WTC11 (cell line): ENCODE data around the gene EMC10. TPM values are rescaled to one million over a fixed set of nuclear protein-coding genes. Genes with fewer than 3 reads are reported as not detected.

Experiments
- ATAC-seq: fragments of 200-7000 bp; cut with Tn5 transposase; 2 replicates; pipeline ENCODE4 v1.10.0; 2021; ENCODE audit warnings: mild to moderate bottlenecking, moderate library complexity
- CTCF ChIA-PET: fragments of 300-600 bp; sonication (Branson Sonifier 250); formaldehyde crosslinking; loops from one replicate; lab custom pipeline; 2021; ENCODE audit warnings: antibody characterized with exemption; lab: Charles Lee
- POLR2A ChIA-PET: fragments of 350-600 bp; sonication (Branson Sonifier 250); formaldehyde crosslinking; loops from one replicate; lab custom pipeline; 2021; ENCODE audit warnings: antibody characterized with exemption; lab: Charles Lee
- DNase-seq: peaks from one replicate; pipeline ENCODE4 v3.0.0; 2021; ENCODE audit warnings: low spot score
- H3K27ac Mint-ChIP-seq: 2 replicates; pipeline ENCODE4 v1.8.0; 2021; ENCODE audit warnings: mixed read lengths
- H3K27me3 Mint-ChIP-seq: 2 replicates; pipeline ENCODE4 v1.8.0; 2021; ENCODE audit warnings: low read depth, mild to moderate bottlenecking, moderate library complexity, mixed read lengths
- H3K36me3 Mint-ChIP-seq: 2 replicates; pipeline ENCODE4 v1.8.0; 2021; ENCODE audit warnings: mixed read lengths
- H3K4me1 Mint-ChIP-seq: 2 replicates; pipeline ENCODE4 v1.8.0; 2022; ENCODE audit warnings: mixed read lengths
- H3K4me3 Mint-ChIP-seq: 2 replicates; pipeline ENCODE4 v1.8.0; 2021; ENCODE audit warnings: mild to moderate bottlenecking, moderate library complexity, mixed read lengths
- H3K9me3 Mint-ChIP-seq: 2 replicates; pipeline ENCODE4 v1.8.0; 2021; ENCODE audit warnings: mixed read lengths
- ATF1 ChIP-seq: sonication (generic); formaldehyde crosslinking; IDR thresholded peaks from 2 replicates; pipeline ENCODE4 v1.8.1; 2023; ENCODE audit warnings: mild to moderate bottlenecking, moderate library complexity, missing genetic modification reagents
- CREM ChIP-seq: sonication (generic); formaldehyde crosslinking; IDR thresholded peaks from 2 replicates; pipeline ENCODE4 v1.8.1; 2022; ENCODE audit warnings: mild to moderate bottlenecking, missing genetic modification reagents, moderate library complexity
- EMX1 ChIP-seq: fragments of 250-450 bp; sonication (Bioruptor Pico); IDR thresholded peaks from 2 replicates; pipeline ENCODE4 v1.8.0; 2021; ENCODE audit warnings: mild to moderate bottlenecking
- MYBL2 ChIP-seq: sonication (generic); formaldehyde crosslinking; IDR thresholded peaks from 2 replicates; pipeline ENCODE4 v1.8.1; 2023; ENCODE audit warnings: mild to moderate bottlenecking, moderate library complexity, missing genetic modification reagents
- NR2C2 ChIP-seq: sonication (generic); formaldehyde crosslinking; IDR thresholded peaks from 2 replicates; pipeline ENCODE4 v1.8.0; 2022; ENCODE audit warnings: mild to moderate bottlenecking, missing genetic modification reagents
- SMAD4 ChIP-seq: sonication (generic); formaldehyde crosslinking; IDR thresholded peaks from 2 replicates; pipeline ENCODE4 v1.8.0; 2022; ENCODE audit warnings: mild to moderate bottlenecking, missing genetic modification reagents
- TEAD4 ChIP-seq: sonication (generic); formaldehyde crosslinking; IDR thresholded peaks from 2 replicates; pipeline ENCODE4 v1.8.0; 2022; ENCODE audit warnings: mild to moderate bottlenecking, missing genetic modification reagents
- TP53 ChIP-seq: sonication (generic); formaldehyde crosslinking; IDR thresholded peaks from 2 replicates; pipeline ENCODE4 v1.8.1; 2023; ENCODE audit warnings: mild to moderate bottlenecking, missing genetic modification reagents
- ZBTB21 ChIP-seq: sonication (generic); formaldehyde crosslinking; IDR thresholded peaks from 2 replicates; pipeline ENCODE4 v1.8.1; 2023; ENCODE audit warnings: mild to moderate bottlenecking, missing genetic modification reagents, borderline replicate concordance
- ZNF317 ChIP-seq: sonication (generic); formaldehyde crosslinking; IDR thresholded peaks from 2 replicates; pipeline ENCODE4 v1.8.1; 2023; ENCODE audit warnings: low read depth, mild to moderate bottlenecking, moderate library complexity, missing genetic modification reagents, borderline replicate concordance
- total RNA-seq: library from RNA; stranded (reverse); gene quantifications from 3 replicates; pipeline ENCODE4 v1.2.3, GENCODE V29; 2021
- TF ChIP-seq, protein P1 (sequence below): sonication (generic); formaldehyde crosslinking; IDR thresholded peaks from 2 replicates; pipeline ENCODE4 v1.8.0; 2022; ENCODE audit warnings: mild to moderate bottlenecking, missing genetic modification reagents
- TF ChIP-seq, protein P2 (sequence below): fragments of 250-450 bp; sonication (Bioruptor Pico); IDR thresholded peaks from 2 replicates; pipeline ENCODE4 v2.1.2; 2022; ENCODE audit warnings: mild to moderate bottlenecking, moderate library complexity
- TF ChIP-seq, protein P3 (sequence below): sonication (generic); formaldehyde crosslinking; IDR thresholded peaks from 2 replicates; pipeline ENCODE4 v1.8.1; 2022; ENCODE audit warnings: missing genetic modification reagents, borderline replicate concordance
- TF ChIP-seq, protein P4 (sequence below): sonication (generic); formaldehyde crosslinking; IDR thresholded peaks from 2 replicates; pipeline ENCODE4 v1.8.1; 2022; ENCODE audit warnings: mild to moderate bottlenecking, moderate library complexity, missing genetic modification reagents
- TF ChIP-seq, protein P5 (sequence below): fragments of 250-450 bp; sonication (Bioruptor Pico); IDR thresholded peaks from 2 replicates; pipeline ENCODE4 v1.9.0; 2021; ENCODE audit warnings: mild to moderate bottlenecking
- TF ChIP-seq, protein P6 (sequence below): sonication (generic); formaldehyde crosslinking; conservative IDR thresholded peaks from 2 replicates; pipeline ENCODE4 v1.8.1; 2023; ENCODE audit warnings: mild to moderate bottlenecking, low read depth, missing genetic modification reagents, moderate library complexity
- TF ChIP-seq, protein P7 (sequence below): sonication (generic); formaldehyde crosslinking; IDR thresholded peaks from 2 replicates; pipeline ENCODE4 v1.8.0; 2022; ENCODE audit warnings: mild to moderate bottlenecking, missing genetic modification reagents
- TF ChIP-seq, protein P8 (sequence below): sonication (generic); formaldehyde crosslinking; IDR thresholded peaks from 2 replicates; pipeline ENCODE4 v1.8.0; 2022; ENCODE audit warnings: mild to moderate bottlenecking, missing genetic modification reagents

EMC10 gene
- total RNA-seq, 1 experiment from 2014 or later: 114 TPM

DNA sequence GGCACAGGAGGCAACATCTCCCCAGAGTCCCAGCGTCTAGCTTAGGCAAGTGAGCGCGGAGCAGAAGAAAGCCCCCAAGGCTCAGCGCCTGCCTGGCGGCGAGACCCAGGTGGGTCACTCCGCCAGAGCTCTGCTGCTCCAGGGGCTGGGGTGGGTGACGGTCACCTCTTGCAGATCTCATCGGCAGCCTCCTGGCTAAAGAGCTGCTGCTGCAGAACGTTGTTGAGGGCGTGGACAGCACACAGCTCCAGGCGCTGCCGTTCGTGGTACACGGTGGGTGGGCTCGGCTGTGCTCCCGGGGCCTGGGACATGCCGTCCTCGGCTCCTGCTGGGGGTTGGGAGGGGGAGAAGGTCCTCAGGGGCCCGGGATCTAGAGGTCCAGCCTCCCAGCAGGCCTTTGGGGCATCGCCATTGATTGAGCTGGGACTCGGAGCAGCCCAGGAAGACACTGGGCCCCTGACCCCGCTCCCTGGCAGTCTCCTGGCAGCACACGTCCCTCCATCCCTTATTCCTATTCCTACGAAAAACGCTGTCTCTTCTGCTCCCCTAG lies 33.9 kb downstream of the EMC10 start:
- Mint-ChIP-seq H3K27me3 (peaks cover 37% of the 10 kb centered on the region), H3K36me3 (no peaks in the 10 kb centered on the region), H3K9me3 (no peaks in the 10 kb centered on the region), H3K27ac (no peak overlapping the region), H3K4me3 (peak overlapping the region; percentile 82), H3K4me1 (peaks cover 14% of the 10 kb centered on the region)
- ChIA-PET POLR2A (interaction anchor here (0.8 kb wide), 1 partner anchor 211 kb away, joined by 3 read pairs; no protein-coding TSS in a partner anchor), CTCF (interaction anchor here (0.8 to 3.4 kb wide), 8 partner anchors 8 to 219 kb away, joined by 3 to 23 read pairs (median 5); partner anchors contain the start of gene CLEC11A)
- TF ChIP-seq NR2C2 (no peak), EMX1 (no peak), MYBL2 (CRISPR knock-in tag) (no peak)
- TF ChIP-seq, protein P1, sequence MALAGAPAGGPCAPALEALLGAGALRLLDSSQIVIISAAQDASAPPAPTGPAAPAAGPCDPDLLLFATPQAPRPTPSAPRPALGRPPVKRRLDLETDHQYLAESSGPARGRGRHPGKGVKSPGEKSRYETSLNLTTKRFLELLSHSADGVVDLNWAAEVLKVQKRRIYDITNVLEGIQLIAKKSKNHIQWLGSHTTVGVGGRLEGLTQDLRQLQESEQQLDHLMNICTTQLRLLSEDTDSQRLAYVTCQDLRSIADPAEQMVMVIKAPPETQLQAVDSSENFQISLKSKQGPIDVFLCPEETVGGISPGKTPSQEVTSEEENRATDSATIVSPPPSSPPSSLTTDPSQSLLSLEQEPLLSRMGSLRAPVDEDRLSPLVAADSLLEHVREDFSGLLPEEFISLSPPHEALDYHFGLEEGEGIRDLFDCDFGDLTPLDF: no peak
- no peak for ATAC-seq
- no peak for DNase-seq

DNA sequence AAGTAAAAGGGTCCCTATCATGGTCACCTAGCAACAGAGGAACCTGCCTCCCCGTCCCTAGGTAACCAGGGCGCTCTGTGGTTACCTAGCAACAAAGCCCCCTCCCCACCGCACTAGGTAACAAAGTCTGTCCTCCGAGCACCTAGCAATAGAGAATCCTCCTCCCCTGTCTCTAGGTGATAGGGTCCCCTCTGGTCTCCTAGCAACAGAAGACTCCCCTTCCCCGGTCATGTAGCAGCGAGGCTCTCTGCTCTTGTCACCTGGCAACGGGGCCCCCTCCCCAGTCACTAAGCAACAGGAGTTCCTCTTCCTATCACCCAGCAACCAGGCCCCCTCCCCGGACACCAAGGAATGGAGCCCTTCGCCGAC lies 34.4 kb downstream of the EMC10 start:
- no peak overlapping the region for H3K27ac Mint-ChIP-seq
- H3K36me3 Mint-ChIP-seq: no peaks in the 10 kb centered on the region
- TF ChIP-seq, protein P2, sequence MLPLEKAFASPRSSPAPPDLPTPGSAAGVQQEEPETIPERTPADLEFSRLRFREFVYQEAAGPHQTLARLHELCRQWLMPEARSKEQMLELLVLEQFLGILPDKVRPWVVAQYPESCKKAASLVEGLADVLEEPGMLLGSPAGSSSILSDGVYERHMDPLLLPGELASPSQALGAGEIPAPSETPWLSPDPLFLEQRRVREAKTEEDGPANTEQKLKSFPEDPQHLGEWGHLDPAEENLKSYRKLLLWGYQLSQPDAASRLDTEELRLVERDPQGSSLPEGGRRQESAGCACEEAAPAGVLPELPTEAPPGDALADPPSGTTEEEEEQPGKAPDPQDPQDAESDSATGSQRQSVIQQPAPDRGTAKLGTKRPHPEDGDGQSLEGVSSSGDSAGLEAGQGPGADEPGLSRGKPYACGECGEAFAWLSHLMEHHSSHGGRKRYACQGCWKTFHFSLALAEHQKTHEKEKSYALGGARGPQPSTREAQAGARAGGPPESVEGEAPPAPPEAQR (CRISPR knock-in tag): no peak
- TF ChIP-seq TEAD4 (CRISPR knock-in tag): no peak
- no peak for TF ChIP-seq TP53 (CRISPR knock-in tag)
- POLR2A ChIA-PET: interaction anchor here (0.7 to 1.0 kb wide), 4 partner anchors 14 to 211 kb away, joined by 3 to 4 read pairs (median 3); no protein-coding TSS in a partner anchor
- DNase-seq: no peak
- CTCF ChIA-PET: interaction anchor here (0.8 to 3.4 kb wide), 19 partner anchors 8 to 363 kb away, joined by 3 to 23 read pairs (median 5); partner anchors contain the start of genes C19orf81, CLEC11A and KCNC3
- ATAC-seq: peak; percentile 52
- H3K4me3 Mint-ChIP-seq: peak overlapping the region; percentile 82
- H3K4me1 Mint-ChIP-seq: peaks cover 14% of the 10 kb centered on the region
- H3K9me3 Mint-ChIP-seq: no peaks in the 10 kb centered on the region
- peaks cover 39% of the 10 kb centered on the region for H3K27me3 Mint-ChIP-seq

DNA sequence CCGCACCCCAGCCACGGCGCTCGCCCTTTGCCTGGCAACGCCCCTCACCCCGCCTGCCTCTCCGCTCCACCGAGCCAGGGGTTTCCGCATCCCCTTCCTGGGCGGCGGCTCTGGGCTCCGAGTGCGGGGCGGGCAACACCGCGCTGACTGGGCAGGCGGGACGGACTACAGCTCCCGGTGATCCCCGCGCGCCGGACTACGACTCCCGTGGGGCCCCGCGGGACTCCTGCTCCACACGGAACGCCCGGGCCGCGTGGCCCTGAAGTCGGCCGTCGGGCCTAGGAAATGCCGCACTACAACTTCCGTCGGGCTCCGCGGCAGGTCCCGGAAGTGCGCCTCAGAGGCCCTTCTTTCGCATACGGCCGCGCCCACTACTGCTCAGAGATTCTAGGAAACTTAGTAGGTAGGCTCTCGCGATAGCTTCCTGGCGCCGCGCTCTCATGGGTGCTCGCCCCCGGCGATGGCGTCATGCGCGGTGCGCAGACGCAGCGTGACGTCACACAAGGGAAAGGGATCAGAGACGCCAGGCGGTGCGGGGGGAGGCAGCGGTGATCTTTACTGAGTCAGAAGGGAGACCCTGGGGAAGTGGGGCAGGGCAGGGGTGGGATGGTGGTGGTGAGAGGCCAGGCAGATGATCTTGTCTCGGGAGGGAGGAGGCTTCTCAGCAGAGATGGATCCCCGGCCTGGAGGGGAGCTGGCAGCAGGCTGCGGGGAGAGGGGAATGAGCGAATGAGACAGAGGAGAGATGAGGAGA lies 34.9 kb downstream of the EMC10 start, which contains the start of gene JOSD2:
Gene JOSD2 (minus strand): TSS at position 123 of the 754 bp plus-strand sequence. CDS start 760 bp downstream, outside the sequence.
- Mint-ChIP-seq H3K4me1 (peaks cover 14% of the 10 kb centered on the region), H3K36me3 (no peaks in the 10 kb centered on the region), H3K27ac (peak within 1 kb of the TSS; percentile 95), H3K27me3 (peaks cover 45% of the 10 kb centered on the region), H3K4me3 (peak within 1 kb of the TSS; percentile 82), H3K9me3 (no peaks in the 10 kb centered on the region)
- ChIA-PET POLR2A (interaction anchor here (0.7 to 1.0 kb wide), 4 partner anchors 15 to 210 kb away, joined by 3 to 4 read pairs (median 3); no protein-coding TSS in a partner anchor), CTCF (interaction anchor here (0.8 to 3.4 kb wide), 18 partner anchors 10 to 364 kb away, joined by 3 to 23 read pairs (median 4); partner anchors contain the start of genes C19orf81, CLEC11A and KCNC3)
- DNase-seq (peak; percentile 96), ATAC-seq (peak; percentile 89)
- TF ChIP-seq SMAD4 (CRISPR knock-in tag) (no peak), ZNF317 (no peak), CREM (CRISPR knock-in tag) (peak; percentile 98), ATF1 (CRISPR knock-in tag) (no peak; the same call in 1 of the 2 replicates), ZBTB21 (CRISPR knock-in tag) (peak; percentile 100)
- TF ChIP-seq, protein P3, sequence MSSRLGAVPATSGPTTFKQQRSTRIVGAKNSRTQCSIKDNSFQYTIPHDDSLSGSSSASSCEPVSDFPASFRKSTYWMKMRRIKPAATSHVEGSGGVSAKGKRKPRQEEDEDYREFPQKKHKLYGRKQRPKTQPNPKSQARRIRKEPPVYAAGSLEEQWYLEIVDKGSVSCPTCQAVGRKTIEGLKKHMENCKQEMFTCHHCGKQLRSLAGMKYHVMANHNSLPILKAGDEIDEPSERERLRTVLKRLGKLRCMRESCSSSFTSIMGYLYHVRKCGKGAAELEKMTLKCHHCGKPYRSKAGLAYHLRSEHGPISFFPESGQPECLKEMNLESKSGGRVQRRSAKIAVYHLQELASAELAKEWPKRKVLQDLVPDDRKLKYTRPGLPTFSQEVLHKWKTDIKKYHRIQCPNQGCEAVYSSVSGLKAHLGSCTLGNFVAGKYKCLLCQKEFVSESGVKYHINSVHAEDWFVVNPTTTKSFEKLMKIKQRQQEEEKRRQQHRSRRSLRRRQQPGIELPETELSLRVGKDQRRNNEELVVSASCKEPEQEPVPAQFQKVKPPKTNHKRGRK (CRISPR knock-in tag): no peak
- TF ChIP-seq, protein P4, sequence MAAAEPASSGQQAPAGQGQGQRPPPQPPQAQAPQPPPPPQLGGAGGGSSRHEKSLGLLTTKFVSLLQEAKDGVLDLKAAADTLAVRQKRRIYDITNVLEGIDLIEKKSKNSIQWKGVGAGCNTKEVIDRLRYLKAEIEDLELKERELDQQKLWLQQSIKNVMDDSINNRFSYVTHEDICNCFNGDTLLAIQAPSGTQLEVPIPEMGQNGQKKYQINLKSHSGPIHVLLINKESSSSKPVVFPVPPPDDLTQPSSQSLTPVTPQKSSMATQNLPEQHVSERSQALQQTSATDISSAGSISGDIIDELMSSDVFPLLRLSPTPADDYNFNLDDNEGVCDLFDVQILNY: peak; percentile 41; the same call in 1 of the 2 replicates
- TF ChIP-seq, protein P5, sequence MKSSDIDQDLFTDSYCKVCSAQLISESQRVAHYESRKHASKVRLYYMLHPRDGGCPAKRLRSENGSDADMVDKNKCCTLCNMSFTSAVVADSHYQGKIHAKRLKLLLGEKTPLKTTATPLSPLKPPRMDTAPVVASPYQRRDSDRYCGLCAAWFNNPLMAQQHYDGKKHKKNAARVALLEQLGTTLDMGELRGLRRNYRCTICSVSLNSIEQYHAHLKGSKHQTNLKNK: peak; percentile 67; the same call in 1 of the 2 replicates
- TF ChIP-seq, protein P6, sequence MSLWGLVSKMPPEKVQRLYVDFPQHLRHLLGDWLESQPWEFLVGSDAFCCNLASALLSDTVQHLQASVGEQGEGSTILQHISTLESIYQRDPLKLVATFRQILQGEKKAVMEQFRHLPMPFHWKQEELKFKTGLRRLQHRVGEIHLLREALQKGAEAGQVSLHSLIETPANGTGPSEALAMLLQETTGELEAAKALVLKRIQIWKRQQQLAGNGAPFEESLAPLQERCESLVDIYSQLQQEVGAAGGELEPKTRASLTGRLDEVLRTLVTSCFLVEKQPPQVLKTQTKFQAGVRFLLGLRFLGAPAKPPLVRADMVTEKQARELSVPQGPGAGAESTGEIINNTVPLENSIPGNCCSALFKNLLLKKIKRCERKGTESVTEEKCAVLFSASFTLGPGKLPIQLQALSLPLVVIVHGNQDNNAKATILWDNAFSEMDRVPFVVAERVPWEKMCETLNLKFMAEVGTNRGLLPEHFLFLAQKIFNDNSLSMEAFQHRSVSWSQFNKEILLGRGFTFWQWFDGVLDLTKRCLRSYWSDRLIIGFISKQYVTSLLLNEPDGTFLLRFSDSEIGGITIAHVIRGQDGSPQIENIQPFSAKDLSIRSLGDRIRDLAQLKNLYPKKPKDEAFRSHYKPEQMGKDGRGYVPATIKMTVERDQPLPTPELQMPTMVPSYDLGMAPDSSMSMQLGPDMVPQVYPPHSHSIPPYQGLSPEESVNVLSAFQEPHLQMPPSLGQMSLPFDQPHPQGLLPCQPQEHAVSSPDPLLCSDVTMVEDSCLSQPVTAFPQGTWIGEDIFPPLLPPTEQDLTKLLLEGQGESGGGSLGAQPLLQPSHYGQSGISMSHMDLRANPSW: no peak
- TF ChIP-seq, protein P7, sequence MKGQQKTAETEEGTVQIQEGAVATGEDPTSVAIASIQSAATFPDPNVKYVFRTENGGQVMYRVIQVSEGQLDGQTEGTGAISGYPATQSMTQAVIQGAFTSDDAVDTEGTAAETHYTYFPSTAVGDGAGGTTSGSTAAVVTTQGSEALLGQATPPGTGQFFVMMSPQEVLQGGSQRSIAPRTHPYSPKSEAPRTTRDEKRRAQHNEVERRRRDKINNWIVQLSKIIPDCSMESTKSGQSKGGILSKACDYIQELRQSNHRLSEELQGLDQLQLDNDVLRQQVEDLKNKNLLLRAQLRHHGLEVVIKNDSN (CRISPR knock-in tag): peak; percentile 74; the same call in 1 of the 2 replicates
- TF ChIP-seq, protein P8, sequence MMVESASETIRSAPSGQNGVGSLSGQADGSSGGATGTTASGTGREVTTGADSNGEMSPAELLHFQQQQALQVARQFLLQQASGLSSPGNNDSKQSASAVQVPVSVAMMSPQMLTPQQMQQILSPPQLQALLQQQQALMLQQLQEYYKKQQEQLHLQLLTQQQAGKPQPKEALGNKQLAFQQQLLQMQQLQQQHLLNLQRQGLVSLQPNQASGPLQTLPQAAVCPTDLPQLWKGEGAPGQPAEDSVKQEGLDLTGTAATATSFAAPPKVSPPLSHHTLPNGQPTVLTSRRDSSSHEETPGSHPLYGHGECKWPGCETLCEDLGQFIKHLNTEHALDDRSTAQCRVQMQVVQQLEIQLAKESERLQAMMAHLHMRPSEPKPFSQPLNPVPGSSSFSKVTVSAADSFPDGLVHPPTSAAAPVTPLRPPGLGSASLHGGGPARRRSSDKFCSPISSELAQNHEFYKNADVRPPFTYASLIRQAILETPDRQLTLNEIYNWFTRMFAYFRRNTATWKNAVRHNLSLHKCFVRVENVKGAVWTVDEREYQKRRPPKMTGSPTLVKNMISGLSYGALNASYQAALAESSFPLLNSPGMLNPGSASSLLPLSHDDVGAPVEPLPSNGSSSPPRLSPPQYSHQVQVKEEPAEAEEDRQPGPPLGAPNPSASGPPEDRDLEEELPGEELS (CRISPR knock-in tag): no peak
